PC-3 (cell line): ENCODE results near the gene C16orf46. TPM values are rescaled to one million over a fixed set of nuclear protein-coding genes. Genes with fewer than 3 reads are reported as not detected.

ENCODE experiments used
- ATAC-seq: fragments of 200-7000 bp; cut with Tn5 transposase; 2 replicates; pipeline ENCODE4 v1.9.1; 2020; ENCODE audit warnings: mild to moderate bottlenecking, moderate library complexity
- BruUV-seq: library from RNA; stranded (reverse); fragments of 400-500 nt; replicated peaks from 2 replicates; lab custom pipeline; 2021; lab: Mats Ljungman, UMichigan
- CTCF ChIA-PET: fragments of 300-600 bp; sonication (Branson Sonifier 250); formaldehyde crosslinking; loops from one replicate; lab custom pipeline; 2022; ENCODE audit warnings: antibody characterized with exemption; lab: Charles Lee
- POLR2A ChIA-PET: fragments of 300-600 bp; sonication (Branson Sonifier 250); formaldehyde crosslinking; loops from one replicate; lab custom pipeline; 2022; ENCODE audit warnings: antibody characterized with exemption; ENCODE audit not compliant: unreplicated experiment; lab: Charles Lee
- DNase-seq: peaks from one replicate; pipeline ENCODE4 v3.0.0-alpha.2; 2015
- H2AFZ ChIP-seq: fragments of 300-600 bp; sonication (generic); 2 replicates; pipeline ENCODE4 v1.6.0; 2016; ENCODE audit warnings: antibody characterized with exemption, low read length
- H3F3A ChIP-seq: fragments of 300-600 bp; sonication (generic); one replicate; pipeline ENCODE4 v1.6.0; 2017; ENCODE audit warnings: antibody characterized with exemption, low read length, control low read depth, mild to moderate bottlenecking; ENCODE audit not compliant: unreplicated experiment
- H3K27ac ChIP-seq: fragments of 300-600 bp; sonication (generic); 2 replicates; pipeline ENCODE4 v1.5.1; 2016; ENCODE audit warnings: mild to moderate bottlenecking, low read length
- H3K27me3 ChIP-seq: fragments of 300-600 bp; sonication (generic); 2 replicates; pipeline ENCODE4 v1.6.1; 2016; ENCODE audit warnings: low read length, mixed read lengths
- H3K36me3 ChIP-seq: fragments of 300-600 bp; sonication (generic); 2 replicates; pipeline ENCODE4 v1.6.1; 2016; ENCODE audit warnings: low read depth, mixed run types, low read length, mixed read lengths
- H3K4me1 ChIP-seq: fragments of 300-600 bp; sonication (generic); 2 replicates; pipeline ENCODE4 v1.5.1; 2016; ENCODE audit warnings: low read length; ENCODE audit not compliant: insufficient read depth
- H3K4me2 ChIP-seq: fragments of 300-600 bp; sonication (generic); 2 replicates; pipeline ENCODE4 v1.6.0; 2016; ENCODE audit warnings: low read length
- H3K4me3 ChIP-seq: fragments of 300-600 bp; sonication (generic); 2 replicates; pipeline ENCODE4 v1.5.1; 2016; ENCODE audit warnings: mild to moderate bottlenecking, low read length, mixed read lengths
- H3K79me2 ChIP-seq: fragments of 300-600 bp; sonication (generic); 2 replicates; pipeline ENCODE4 v1.6.1; 2017; ENCODE audit warnings: low read length, mixed read lengths
- H3K9ac ChIP-seq: fragments of 300-600 bp; sonication (generic); 2 replicates; pipeline ENCODE4 v1.6.0; 2016; ENCODE audit warnings: mild to moderate bottlenecking, low read length
- H3K9me2 ChIP-seq: fragments of 300-600 bp; sonication (generic); replicated peaks from 2 replicates; pipeline ENCODE4 v1.6.1; 2016; ENCODE audit warnings: mixed run types, low read length, mixed read lengths
- H3K9me3 ChIP-seq: fragments of 300-600 bp; sonication (generic); 2 replicates; pipeline ENCODE4 v1.6.1; 2016; ENCODE audit warnings: low read length, mixed read lengths
- H4K20me1 ChIP-seq: fragments of 300-600 bp; sonication (generic); 2 replicates; pipeline ENCODE4 v1.6.1; 2016; ENCODE audit warnings: low read length, mixed read lengths
- CTCF ChIP-seq: fragments of 300-600 bp; sonication (generic); conservative IDR thresholded peaks from 2 replicates; pipeline ENCODE4 v1.5.1; 2017; ENCODE audit warnings: antibody characterized with exemption, low read depth, mild to moderate bottlenecking, low read length
- EZH2 ChIP-seq: fragments of 300-600 bp; sonication (generic); IDR thresholded peaks from one replicate; pipeline ENCODE4 v1.6.1; 2017; ENCODE audit warnings: antibody characterized with exemption, mild to moderate bottlenecking, low read length; ENCODE audit not compliant: unreplicated experiment
- EZH2phosphoT487 ChIP-seq: fragments of 300-600 bp; sonication (generic); IDR thresholded peaks from 2 replicates; pipeline ENCODE4 v1.6.1; 2018; ENCODE audit warnings: mild to moderate bottlenecking, antibody characterized with exemption, low read length, borderline replicate concordance
- intact Hi-C: fragments of 100-400 bp; cut with micrococcal nuclease; formaldehyde crosslinking; loops from 2 replicates; pipeline ENCODE4 v1.9.0; 2023
- total RNA-seq: library from RNA; depleted of rRNA; stranded (reverse); fragments of >200 nt; gene quantifications from 2 replicates; pipeline ENCODE4 v1.2.3, GENCODE V29; 2014

C16orf46 gene
- total RNA-seq, 1 experiment from 2014 or later = 0.73 TPM

GRCh38 chr16:81029930-81030604 lies 47.0 kb downstream of the C16orf46 start:
- ATAC-seq = no peak
- H3K9me2 ChIP-seq = no peaks in the 10 kb centered on the region
- peaks cover 12% of the 10 kb centered on the region for H3K36me3 ChIP-seq
- intact Hi-C loops = loop anchor here (10.0 kb wide), 1 partner anchor 175 kb away; no protein-coding TSS in a partner anchor
- POLR2A ChIA-PET = no interaction called here
- TF ChIP-seq EZH2phosphoT487 = no peak
- no peak for TF ChIP-seq EZH2
- no peak for TF ChIP-seq CTCF
- H3K4me1 ChIP-seq = peaks cover under 1% of the 10 kb centered on the region; the same call in 1 of the 2 replicates
- CTCF ChIA-PET = no interaction called here
- H3K9ac ChIP-seq = no peak overlapping the region
- no peak overlapping the region for H3K4me3 ChIP-seq
- H3K27me3 ChIP-seq = no peaks in the 10 kb centered on the region
- no peak overlapping the region for H2AFZ ChIP-seq
- no peak for DNase-seq
- H3K79me2 ChIP-seq = no peaks in the 10 kb centered on the region
- no peak overlapping the region for H3K4me2 ChIP-seq
- no TSS peak for BruUV-seq
- no peaks in the 10 kb centered on the region for H3F3A ChIP-seq
- no peaks in the 10 kb centered on the region for H4K20me1 ChIP-seq
- H3K9me3 ChIP-seq = no peaks in the 10 kb centered on the region
- H3K27ac ChIP-seq = no peak overlapping the region

GRCh38 chr16:81026429-81026828 lies 50.6 kb downstream of the C16orf46 start:
- intact Hi-C loops = no loop called here
- BruUV-seq = no TSS peak
- H3K27me3 ChIP-seq = no peaks in the 10 kb centered on the region
- H3K4me3 ChIP-seq = no peak overlapping the region
- no peak overlapping the region for H3K4me2 ChIP-seq
- H2AFZ ChIP-seq = no peak overlapping the region
- ChIA-PET CTCF (no interaction called here), POLR2A (no interaction called here)
- peaks cover 23% of the 10 kb centered on the region for H3K36me3 ChIP-seq
- no peak overlapping the region for H3K9ac ChIP-seq
- no peaks in the 10 kb centered on the region for H4K20me1 ChIP-seq
- ATAC-seq (no peak), DNase-seq (no peak)
- TF ChIP-seq EZH2phosphoT487 (no peak), CTCF (no peak), EZH2 (no peak)
- H3K79me2 ChIP-seq = no peaks in the 10 kb centered on the region
- H3F3A ChIP-seq = no peaks in the 10 kb centered on the region
- no peaks in the 10 kb centered on the region for H3K9me3 ChIP-seq
- no peaks in the 10 kb centered on the region for H3K9me2 ChIP-seq
- H3K27ac ChIP-seq = no peak overlapping the region
- H3K4me1 ChIP-seq = no peaks in the 10 kb centered on the region

- Histone ChIP-seq H3K27me3 (no peaks in the 10 kb centered on the region), H3K79me2 (no peaks in the 10 kb centered on the region), H4K20me1 (no peaks in the 10 kb centered on the region), H2AFZ (no peak overlapping the region), H3K9me3 (no peaks in the 10 kb centered on the region), H3K9me2 (no peaks in the 10 kb centered on the region), H3K9ac (no peak overlapping the region), H3K4me3 (no peak overlapping the region), H3K4me2 (no peak overlapping the region), H3K36me3 (peaks cover 51% of the 10 kb centered on the region), H3F3A (no peaks in the 10 kb centered on the region), H3K4me1 (no peaks in the 10 kb centered on the region), H3K27ac (no peak overlapping the region)
- ATAC-seq = no peak
- CTCF ChIA-PET = interaction anchor here (0.6 kb wide), 1 partner anchor 220 kb away, joined by 6 read pairs; no protein-coding TSS in a partner anchor
- no peak for DNase-seq
- intact Hi-C loops = no loop called here
- POLR2A ChIA-PET = no interaction called here
- BruUV-seq = no TSS peak
- TF ChIP-seq EZH2 (no peak), EZH2phosphoT487 (no peak), CTCF (no peak)
Measured at GRCh38 chr16:81018496-81018895, 58.5 kb downstream of the C16orf46 start.
